ENCODE data around the gene WAS. TPM values are rescaled to one million over a fixed set of nuclear protein-coding genes. Genes with fewer than 3 reads are reported as not detected.

Gene WAS
- total and polyA plus RNA-seq, 2 donors (not counting 1 experiment from before 2014, with no cell fraction given), result 88.7 to 98.0 TPM

GRCh38 chrX:48737940-48738339 is 54.3 kb downstream of the WAS start:
- no peak for TF ChIP-seq EZH2 (IDR thresholded peaks at IDR 0.05; ENCODE audit: borderline replicate concordance, insufficient read depth, low read depth, low read length, poor library complexity, severe bottlenecking)
- no peak for TF ChIP-seq CTCF (IDR thresholded peaks at IDR 0.05)
- Histone ChIP-seq H2AFZ (ENCODE audit: insufficient read depth, low read depth, low read length, poor library complexity, severe bottlenecking) (peak overlapping the region; percentile 74), H3K9me3 (ENCODE audit: control extremely low read depth in 1 of 3, control insufficient read depth in 2 of 3, insufficient read depth in 1 of 3, low read length in 2 of 3) (no peaks in the 10 kb centered on the region), H3K79me2 (ENCODE audit: control insufficient read depth, insufficient read depth, low read length) (no peaks in the 10 kb centered on the region), H4K20me1 (ENCODE audit: control insufficient read depth, insufficient read depth, low read length, poor library complexity, severe bottlenecking) (no peaks in the 10 kb centered on the region), H3K36me3 (replicated peaks in 1 of 2; ENCODE audit: control extremely low read depth in 1 of 2, control insufficient read depth in 1 of 2, extremely low read depth in 1 of 2, insufficient read depth in 2 of 2, low read length in 1 of 2) (no peaks in the 10 kb centered on the region), H3K9ac (ENCODE audit: low read length) (peak overlapping the region; percentile 74), H3K4me2 (replicated peaks; ENCODE audit: low read depth, low read length, poor library complexity, severe bottlenecking) (peak overlapping the region; percentile 71), H3K4me3 (ENCODE audit: control extremely low read depth in 1 of 5, extremely low read depth in 1 of 5, insufficient read depth in 1 of 5, low read depth in 2 of 5, low read length in 4 of 5) (peak overlapping the region; percentile 15 to 75 (median 67)), H3K27ac (ENCODE audit: low read length in 2 of 2) (peak overlapping the region; percentile 85 to 91), H3K4me1 (ENCODE audit: control insufficient read depth in 2 of 2, insufficient read depth in 2 of 2, low read length in 2 of 2) (peaks cover 0 to 15% of the 10 kb centered on the region in 2 donors), H3K27me3 (replicated peaks in 1 of 4; ENCODE audit: control extremely low read depth in 1 of 4, control insufficient read depth in 3 of 4, insufficient read depth in 4 of 4, low read length in 3 of 4) (no peaks in the 10 kb centered on the region)
- Mint-ChIP-seq H3K4me1 (peaks cover 13% of the 10 kb centered on the region), H3K4me3 (peak overlapping the region; percentile 98), H3K9me3 (ENCODE audit: insufficient read depth) (no peaks in the 10 kb centered on the region), H3K27ac (peak overlapping the region; percentile 96), H3K27me3 (no peaks in the 10 kb centered on the region)
- DNase-seq (no peak), ATAC-seq (ENCODE audit: low read depth) (no peak)
- ChIA-PET POLR2A (interaction anchor here (1.2 to 1.9 kb wide), 4 partner anchors 55 to 199 kb away, joined by 3 to 9 read pairs (median 4); partner anchors contain the start of genes HDAC6 and WAS), CTCF (interaction anchor here (1.4 kb wide), 1 partner anchor 90 kb away, joined by 5 read pairs; no protein-coding TSS in a partner anchor)
- 100% methylated on average over 1 of the region's 7 CpGs for WGBS (ENCODE audit: insufficient coverage)
- intact Hi-C loops (cut with micrococcal nuclease), result loop anchor here (1.0 to 5.0 kb wide), 7 partner anchors 42 to 305 kb away; partner anchors contain the start of genes FTSJ1, HDAC6, SUV39H1 and TFE3

Small RNAs within 50 kb of the gene (small RNA-seq; reads per million reads assigned to genes)
- not detected for gene RNU6-1056P (ENCODE audit: insufficient read length, low read depth, low replicate concordance)

Other genes starting within 250 kb of the WAS start
- 14.8 and 15.1 TPM in 2 replicates for gene SLC38A5, start 213.5 kb upstream of the WAS start, total RNA-seq
- gene SLC38A5, start 213.5 kb upstream of the WAS start, polyA plus RNA-seq, result 21.6 and 23.2 TPM in 2 replicates
- 36.6 and 37.7 TPM in 2 replicates for gene FTSJ1, start 207.6 kb upstream of the WAS start, total RNA-seq
- 55.8 and 64.4 TPM in 2 replicates for gene FTSJ1, start 207.6 kb upstream of the WAS start, polyA plus RNA-seq
- 12.8 and 13.0 TPM in 2 replicates for gene PORCN, start 174.8 kb upstream of the WAS start, total RNA-seq
- gene PORCN, start 174.8 kb upstream of the WAS start, polyA plus RNA-seq, result 18.5 and 19.6 TPM in 2 replicates
- 27.9 and 33.4 TPM in 2 replicates for gene EBP, start 162.0 kb upstream of the WAS start, total RNA-seq
- 60.8 and 68.9 TPM in 2 replicates for gene EBP, start 162.0 kb upstream of the WAS start, polyA plus RNA-seq
- 24.6 and 25.2 TPM in 2 replicates for gene TBC1D25, start 144.1 kb upstream of the WAS start, total RNA-seq
- 31.5 and 51.6 TPM in 2 replicates for gene TBC1D25, start 144.1 kb upstream of the WAS start, polyA plus RNA-seq
- gene RBM3, start 109.3 kb upstream of the WAS start, total RNA-seq, result 190 and 200 TPM in 2 replicates
- 291 and 682 TPM in 2 replicates for gene RBM3, start 109.3 kb upstream of the WAS start, polyA plus RNA-seq
- gene WDR13, start 86.3 kb upstream of the WAS start, total RNA-seq, result 85.1 and 94.6 TPM in 2 replicates
- gene WDR13, start 86.3 kb upstream of the WAS start, polyA plus RNA-seq, result 257 and 273 TPM in 2 replicates
- gene SUV39H1, start 12.9 kb downstream of the WAS start, total RNA-seq, result 8.9 and 9.5 TPM in 2 replicates
- 5.2 and 6.7 TPM in 2 replicates for gene SUV39H1, start 12.9 kb downstream of the WAS start, polyA plus RNA-seq
- not detected in 2 replicates for gene GLOD5, start 77.9 kb downstream of the WAS start, total RNA-seq
- gene GLOD5, start 77.9 kb downstream of the WAS start, polyA plus RNA-seq, result not detected in 2 replicates
- gene GATA1, start 102.8 kb downstream of the WAS start, total RNA-seq, result not detected in 2 replicates
- gene GATA1, start 102.8 kb downstream of the WAS start, polyA plus RNA-seq, result 0.16 TPM in 1 of 2 replicates, not detected in the other
- 168 and 170 TPM in 2 replicates for gene HDAC6, start 118.3 kb downstream of the WAS start, total RNA-seq
- 125 and 137 TPM in 2 replicates for gene HDAC6, start 118.3 kb downstream of the WAS start, polyA plus RNA-seq
- gene ERAS, start 142.7 kb downstream of the WAS start, total RNA-seq, result not detected in 2 replicates
- gene ERAS, start 142.7 kb downstream of the WAS start, polyA plus RNA-seq, result 0.09 and 0.19 TPM in 2 replicates
- gene PCSK1N, start 151.8 kb downstream of the WAS start, total RNA-seq, result not detected in 2 replicates
- gene PCSK1N, start 151.8 kb downstream of the WAS start, polyA plus RNA-seq, result 0.09 TPM in 1 of 2 replicates, not detected in the other
- gene TIMM17B, start 214.0 kb downstream of the WAS start, total RNA-seq, result 50.0 and 54.3 TPM in 2 replicates
- 52.3 and 63.9 TPM in 2 replicates for gene TIMM17B, start 214.0 kb downstream of the WAS start, polyA plus RNA-seq
- gene PQBP1, start 214.1 kb downstream of the WAS start, total RNA-seq, result 89.5 and 89.9 TPM in 2 replicates
- 128 and 138 TPM in 2 replicates for gene PQBP1, start 214.1 kb downstream of the WAS start, polyA plus RNA-seq
- 19.1 and 24.1 TPM in 2 replicates for gene SLC35A2, start 227.8 kb downstream of the WAS start, total RNA-seq
- gene SLC35A2, start 227.8 kb downstream of the WAS start, polyA plus RNA-seq, result 22.0 and 35.2 TPM in 2 replicates
- 315 and 323 TPM in 2 replicates for gene PIM2, start 235.2 kb downstream of the WAS start, total RNA-seq
- gene PIM2, start 235.2 kb downstream of the WAS start, polyA plus RNA-seq, result 249 and 276 TPM in 2 replicates

All from B cell (primary cell).